ENCODE data around the gene PAPOLA.

The PAPOLA gene

GRCh38 chr14:96484399-96484798 lies 17.8 kb upstream of the PAPOLA start:
- no peak for DNase-seq (ENCODE audit: low read depth)
- no peak overlapping the region for H3K4me3 ChIP-seq (ENCODE audit: low read depth, low read length)
- no peak for TF ChIP-seq CTCF (IDR thresholded peaks at IDR 0.05; ENCODE audit: insufficient read depth, low read depth, low read length, missing control alignments)

GRCh38 chr14:96486705-96487104 lies 15.5 kb upstream of the PAPOLA start:
- TF ChIP-seq CTCF (IDR thresholded peaks at IDR 0.05; ENCODE audit: insufficient read depth, low read depth, low read length, missing control alignments) = no peak
- peak; percentile 32 for DNase-seq (ENCODE audit: low read depth)
- H3K4me3 ChIP-seq (ENCODE audit: low read depth, low read length) = no peak overlapping the region

- no peak for DNase-seq (ENCODE audit: low read depth)
- H3K4me3 ChIP-seq (ENCODE audit: low read depth, low read length) = no peak overlapping the region
- no peak for TF ChIP-seq CTCF (IDR thresholded peaks at IDR 0.05; ENCODE audit: insufficient read depth, low read depth, low read length, missing control alignments)
Observed at GRCh38 chr14:96489327-96489726, 12.9 kb upstream of the PAPOLA start.

GRCh38 chr14:96493178-96493577 lies 9.0 kb upstream of the PAPOLA start:
- TF ChIP-seq CTCF (IDR thresholded peaks at IDR 0.05; ENCODE audit: insufficient read depth, low read depth, low read length, missing control alignments) = no peak
- no peak overlapping the region for H3K4me3 ChIP-seq (ENCODE audit: low read depth, low read length)
- no peak for DNase-seq (ENCODE audit: low read depth)

- TF ChIP-seq CTCF (IDR thresholded peaks at IDR 0.05; ENCODE audit: insufficient read depth, low read depth, low read length, missing control alignments) = no peak
- no peak overlapping the region for H3K4me3 ChIP-seq (ENCODE audit: low read depth, low read length)
- no peak for DNase-seq (ENCODE audit: low read depth)
Observed at GRCh38 chr14:96494331-96494730, 7.9 kb upstream of the PAPOLA start.

- DNase-seq (ENCODE audit: low read depth) = peak; percentile 71
- TF ChIP-seq CTCF (IDR thresholded peaks at IDR 0.05; ENCODE audit: insufficient read depth, low read depth, low read length, missing control alignments) = no peak
- peak overlapping the region; percentile 28; the same call in 1 of the 2 replicates for H3K4me3 ChIP-seq (ENCODE audit: low read depth, low read length)
Observed at GRCh38 chr14:96497087-96497486, 5.1 kb upstream of the PAPOLA start.

GRCh38 chr14:96497586-96497985 lies 4.6 kb upstream of the PAPOLA start:
- DNase-seq (ENCODE audit: low read depth) = no peak
- TF ChIP-seq CTCF (IDR thresholded peaks at IDR 0.05; ENCODE audit: insufficient read depth, low read depth, low read length, missing control alignments) = no peak
- H3K4me3 ChIP-seq (ENCODE audit: low read depth, low read length) = peak overlapping the region; percentile 28; the same call in 1 of the 2 replicates

All from GM12865 (cell line).